ENCODE data around the gene PTGDS. TPM values are rescaled to one million over a fixed set of nuclear protein-coding genes. Genes with fewer than 3 reads are reported as not detected.
A peak's percentile ranks its signal among the peaks of the same experiment; 100 is the strongest.
"Not testable (repeated sequence)": the region's sequence is repeated elsewhere in the genome, so short reads cannot be mapped to it uniquely, and the experiment has no call there.

PTGDS gene
- total RNA-seq, 1 donor from 2014 or later = 0.26 TPM

GRCh38 chr9:137001857-137002645, 24.7 kb downstream of the PTGDS start:
- Histone ChIP-seq H3K36me3 (ENCODE audit: control insufficient read depth, insufficient read depth, low read length) (no peaks in the 10 kb centered on the region), H3K27me3 (ENCODE audit: control insufficient read depth, insufficient read depth, low read length) (no peaks in the 10 kb centered on the region), H3K4me3 (ENCODE audit: low read depth, low read length) (no peak overlapping the region)
- no peak for TF ChIP-seq CTCF (IDR thresholded peaks at IDR 0.05; ENCODE audit: insufficient read depth, low read length, severe bottlenecking)
- DNase-seq (ENCODE audit: low read depth) (no peak), FAIRE-seq (no peak)

- FAIRE-seq (no peak), DNase-seq (ENCODE audit: low read depth) (no peak)
- Histone ChIP-seq H3K4me3 (ENCODE audit: low read depth, low read length) (no peak overlapping the region), H3K36me3 (ENCODE audit: control insufficient read depth, insufficient read depth, low read length) (no peaks in the 10 kb centered on the region), H3K27me3 (ENCODE audit: control insufficient read depth, insufficient read depth, low read length) (no peaks in the 10 kb centered on the region)
- no peak for TF ChIP-seq CTCF (IDR thresholded peaks at IDR 0.05; ENCODE audit: insufficient read depth, low read length, severe bottlenecking)
Measured at GRCh38 chr9:137002646-137003041, 25.3 kb downstream of the PTGDS start.

- not testable (repeated sequence) for FAIRE-seq; DNase-seq (ENCODE audit: low read depth); H3K4me3 ChIP-seq (ENCODE audit: low read depth, low read length); H3K36me3 ChIP-seq (ENCODE audit: control insufficient read depth, insufficient read depth, low read length); H3K27me3 ChIP-seq (ENCODE audit: control insufficient read depth, insufficient read depth, low read length)
- peak; percentile 23 for TF ChIP-seq CTCF (IDR thresholded peaks at IDR 0.05; ENCODE audit: insufficient read depth, low read length, severe bottlenecking)
Measured at GRCh38 chr9:137004285-137004684, 27.0 kb downstream of the PTGDS start.

- DNase-seq (ENCODE audit: low read depth) (no peak), FAIRE-seq (no peak)
- peaks cover 2% of the 10 kb centered on the region for H3K36me3 ChIP-seq (ENCODE audit: control insufficient read depth, insufficient read depth, low read length)
- H3K4me3 ChIP-seq (ENCODE audit: low read depth, low read length) = no peak overlapping the region
- no peaks in the 10 kb centered on the region for H3K27me3 ChIP-seq (ENCODE audit: control insufficient read depth, insufficient read depth, low read length)
- TF ChIP-seq CTCF (IDR thresholded peaks at IDR 0.05; ENCODE audit: insufficient read depth, low read length, severe bottlenecking) = no peak
Measured at GRCh38 chr9:137006116-137007003, 29.1 kb downstream of the PTGDS start.

- Histone ChIP-seq H3K4me3 (ENCODE audit: low read depth, low read length) (no peak overlapping the region), H3K36me3 (ENCODE audit: control insufficient read depth, insufficient read depth, low read length) (peaks cover 4% of the 10 kb centered on the region), H3K27me3 (ENCODE audit: control insufficient read depth, insufficient read depth, low read length) (no peaks in the 10 kb centered on the region)
- DNase-seq (ENCODE audit: low read depth) (no peak), FAIRE-seq (no peak)
- TF ChIP-seq CTCF (IDR thresholded peaks at IDR 0.05; ENCODE audit: insufficient read depth, low read length, severe bottlenecking) = no peak
Measured at GRCh38 chr9:137007108-137007815, 30.0 kb downstream of the PTGDS start.
